Activated naive CD4-positive, alpha-beta T cell treated with anti-CD3 and anti-CD28 coated beads for 36 hours (primary cell): ENCODE measurements around the gene CBX3. TPM values are rescaled to one million over a fixed set of nuclear protein-coding genes. Genes with fewer than 3 reads are reported as not detected.
"Not testable (repeated sequence)": the region's sequence is repeated elsewhere in the genome, so short reads cannot be mapped to it uniquely, and the experiment has no call there.

Experiments used
- CTCF ChIA-PET: fragments of 350-600 bp; sonication (Branson Sonifier 250); formaldehyde crosslinking; loops from one replicate; lab custom pipeline; 2021; ENCODE audit warnings: antibody characterized with exemption; lab: Charles Lee
- DNase-seq: peaks from one replicate; pipeline ENCODE4 v3.0.0-alpha.2; 2020
- H3K27ac Mint-ChIP-seq: one replicate; pipeline ENCODE4 v1.8.0; 2021; ENCODE audit warnings: mild to moderate bottlenecking, mixed read lengths
- H3K27me3 Mint-ChIP-seq: one replicate; pipeline ENCODE4 v1.8.0; 2021; ENCODE audit warnings: low read depth, mixed read lengths
- H3K36me3 Mint-ChIP-seq: one replicate; pipeline ENCODE4 v1.8.0; 2021; ENCODE audit warnings: low read depth, mixed read lengths
- H3K4me1 Mint-ChIP-seq: one replicate; pipeline ENCODE4 v1.8.0; 2021; ENCODE audit warnings: low read depth, mixed read lengths
- H3K4me3 Mint-ChIP-seq: one replicate; pipeline ENCODE4 v1.8.0; 2021; ENCODE audit warnings: mild to moderate bottlenecking, moderate library complexity, mixed read lengths
- H3K9me3 Mint-ChIP-seq: one replicate; pipeline ENCODE4 v1.8.0; 2021; ENCODE audit warnings: mixed read lengths
- intact Hi-C: fragments of 100-400 bp; cut with micrococcal nuclease; formaldehyde crosslinking; loops from one replicate; pipeline ENCODE4 v1.15.1; 2023
- total RNA-seq, 2 experiments: library from RNA; stranded (reverse); gene quantifications; one replicate each; pipeline ENCODE4 v1.2.3, GENCODE V29; 2021

Gene CBX3
- total RNA-seq, 2 experiments from 2014 or later, result 260 to 273 TPM

GRCh38 chr7:26224359-26224758 is 22.8 kb downstream of the CBX3 start:
- no peaks in the 10 kb centered on the region for H3K9me3 Mint-ChIP-seq
- CTCF ChIA-PET, result interaction anchor here (0.9 kb wide), 1 partner anchor 10 kb away, joined by 3 read pairs; no protein-coding TSS in a partner anchor
- no peaks in the 10 kb centered on the region for H3K36me3 Mint-ChIP-seq
- no peak overlapping the region for H3K27ac Mint-ChIP-seq
- DNase-seq, result no peak
- H3K27me3 Mint-ChIP-seq, result no peaks in the 10 kb centered on the region
- intact Hi-C loops, result no loop called here
- no peak overlapping the region for H3K4me3 Mint-ChIP-seq
- no peaks in the 10 kb centered on the region for H3K4me1 Mint-ChIP-seq

- CTCF ChIA-PET, result interaction anchor here (0.6 to 0.9 kb wide), 2 partner anchors 9 to 10 kb away, joined by 3 read pairs; no protein-coding TSS in a partner anchor
- no peaks in the 10 kb centered on the region for H3K4me1 Mint-ChIP-seq
- intact Hi-C loops, result no loop called here
These were observed 26.4 kb downstream of the CBX3 start for GRCh38 chr7:26227987-26228386.

GRCh38 chr7:26233902-26234511 is 32.5 kb downstream of the CBX3 start:
- Mint-ChIP-seq H3K4me3 (no peak overlapping the region), H3K9me3 (no peaks in the 10 kb centered on the region), H3K27ac (no peak overlapping the region), H3K4me1 (no peaks in the 10 kb centered on the region), H3K36me3 (no peaks in the 10 kb centered on the region), H3K27me3 (no peaks in the 10 kb centered on the region)
- CTCF ChIA-PET, result interaction anchor here (0.5 to 1.0 kb wide), 3 partner anchors 9 to 1974 kb away, joined by 3 to 4 read pairs (median 3); no protein-coding TSS in a partner anchor
- intact Hi-C loops, result no loop called here
- no peak for DNase-seq

More at GRCh38 chr7:26227987-26228386, 26.4 kb downstream of the CBX3 start:
- DNase-seq, result no peak
- no peak overlapping the region for H3K4me3 Mint-ChIP-seq
- no peaks in the 10 kb centered on the region for H3K9me3 Mint-ChIP-seq
- H3K27ac Mint-ChIP-seq, result no peak overlapping the region
- H3K27me3 Mint-ChIP-seq, result no peaks in the 10 kb centered on the region
- H3K36me3 Mint-ChIP-seq, result no peaks in the 10 kb centered on the region

GRCh38 chr7:26237035-26237807 is 35.7 kb downstream of the CBX3 start:
- H3K27me3 Mint-ChIP-seq, result no peaks in the 10 kb centered on the region
- no peak for DNase-seq
- no peaks in the 10 kb centered on the region for H3K9me3 Mint-ChIP-seq
- H3K4me1 Mint-ChIP-seq, result no peaks in the 10 kb centered on the region
- H3K36me3 Mint-ChIP-seq, result no peaks in the 10 kb centered on the region
- no peak overlapping the region for H3K4me3 Mint-ChIP-seq
- no peak overlapping the region for H3K27ac Mint-ChIP-seq
- CTCF ChIA-PET, result interaction anchor here (0.6 to 1.0 kb wide), 2 partner anchors 9 kb away, joined by 3 read pairs; no protein-coding TSS in a partner anchor
- intact Hi-C loops, result loop anchor here (5.0 kb wide), 1 partner anchor 50 kb away; no protein-coding TSS in a partner anchor

GRCh38 chr7:26238032-26238431 is 36.5 kb downstream of the CBX3 start:
- no peaks in the 10 kb centered on the region for H3K4me1 Mint-ChIP-seq
- CTCF ChIA-PET, result interaction anchor here (0.6 kb wide), 1 partner anchor 10 kb away, joined by 3 read pairs; no protein-coding TSS in a partner anchor
- no peaks in the 10 kb centered on the region for H3K36me3 Mint-ChIP-seq
- no peaks in the 10 kb centered on the region for H3K27me3 Mint-ChIP-seq
- no peaks in the 10 kb centered on the region for H3K9me3 Mint-ChIP-seq
- no peak overlapping the region for H3K27ac Mint-ChIP-seq
- intact Hi-C loops, result loop anchor here (5.0 kb wide), 1 partner anchor 49 kb away; no protein-coding TSS in a partner anchor
- H3K4me3 Mint-ChIP-seq, result no peak overlapping the region
- DNase-seq, result no peak

GRCh38 chr7:26245150-26245549 is 43.6 kb downstream of the CBX3 start:
- no peak for DNase-seq
- no peak overlapping the region for H3K4me3 Mint-ChIP-seq
- H3K9me3 Mint-ChIP-seq, result no peaks in the 10 kb centered on the region
- no peaks in the 10 kb centered on the region for H3K36me3 Mint-ChIP-seq
- CTCF ChIA-PET, result no interaction called here
- H3K4me1 Mint-ChIP-seq, result no peaks in the 10 kb centered on the region
- no peaks in the 10 kb centered on the region for H3K27me3 Mint-ChIP-seq
- no peak overlapping the region for H3K27ac Mint-ChIP-seq
- intact Hi-C loops, result no loop called here

- intact Hi-C loops, result no loop called here
- CTCF ChIA-PET, result interaction anchor here (0.6 kb wide), 1 partner anchor 157 kb away, joined by 6 read pairs; no protein-coding TSS in a partner anchor
- no peaks in the 10 kb centered on the region for H3K36me3 Mint-ChIP-seq
- H3K9me3 Mint-ChIP-seq, result no peaks in the 10 kb centered on the region
- H3K27ac Mint-ChIP-seq, result no peak overlapping the region
- DNase-seq, result no peak
- no peaks in the 10 kb centered on the region for H3K4me1 Mint-ChIP-seq
- no peaks in the 10 kb centered on the region for H3K27me3 Mint-ChIP-seq
- H3K4me3 Mint-ChIP-seq, result no peak overlapping the region
These were observed 48.7 kb downstream of the CBX3 start for GRCh38 chr7:26250239-26250638.

GRCh38 chr7:26261866-26262265 is 60.3 kb downstream of the CBX3 start:
- H3K36me3 Mint-ChIP-seq, intact Hi-C loops, H3K27me3 Mint-ChIP-seq, DNase-seq, H3K27ac Mint-ChIP-seq, H3K9me3 Mint-ChIP-seq, H3K4me3 Mint-ChIP-seq, H3K4me1 Mint-ChIP-seq, CTCF ChIA-PET: not testable (repeated sequence)

Other genes starting within 250 kb of the CBX3 start
- 10 to 100 TPM; 12.5 to 12.9 TPM for gene NFE2L3, start 49.5 kb upstream of the CBX3 start, total RNA-seq
- 100 to 1,000 TPM; 925 to 950 TPM for gene HNRNPA2B1, start 999 bp upstream of the CBX3 start, total RNA-seq
- gene SNX10, start 90.1 kb downstream of the CBX3 start, total RNA-seq, result 10 to 100 TPM; 17.0 to 17.5 TPM